GM19239 (cell line): ENCODE data around the gene PHF14.
"Not testable (repeated sequence)": the region's sequence is repeated elsewhere in the genome, so short reads cannot be mapped to it uniquely, and the experiment has no call there.

Source experiments
- DNase-seq: peaks from one replicate; pipeline ENCODE4 v3.0.0; 2011; ENCODE audit warnings: low spot score; ENCODE audit not compliant: insufficient read length
- FAIRE-seq: peaks from 2 replicates; lab custom pipeline; 2011; peaks lifted over from hg19 to GRCh38; lab: Jason Lieb, UNC

Gene PHF14

DNA sequence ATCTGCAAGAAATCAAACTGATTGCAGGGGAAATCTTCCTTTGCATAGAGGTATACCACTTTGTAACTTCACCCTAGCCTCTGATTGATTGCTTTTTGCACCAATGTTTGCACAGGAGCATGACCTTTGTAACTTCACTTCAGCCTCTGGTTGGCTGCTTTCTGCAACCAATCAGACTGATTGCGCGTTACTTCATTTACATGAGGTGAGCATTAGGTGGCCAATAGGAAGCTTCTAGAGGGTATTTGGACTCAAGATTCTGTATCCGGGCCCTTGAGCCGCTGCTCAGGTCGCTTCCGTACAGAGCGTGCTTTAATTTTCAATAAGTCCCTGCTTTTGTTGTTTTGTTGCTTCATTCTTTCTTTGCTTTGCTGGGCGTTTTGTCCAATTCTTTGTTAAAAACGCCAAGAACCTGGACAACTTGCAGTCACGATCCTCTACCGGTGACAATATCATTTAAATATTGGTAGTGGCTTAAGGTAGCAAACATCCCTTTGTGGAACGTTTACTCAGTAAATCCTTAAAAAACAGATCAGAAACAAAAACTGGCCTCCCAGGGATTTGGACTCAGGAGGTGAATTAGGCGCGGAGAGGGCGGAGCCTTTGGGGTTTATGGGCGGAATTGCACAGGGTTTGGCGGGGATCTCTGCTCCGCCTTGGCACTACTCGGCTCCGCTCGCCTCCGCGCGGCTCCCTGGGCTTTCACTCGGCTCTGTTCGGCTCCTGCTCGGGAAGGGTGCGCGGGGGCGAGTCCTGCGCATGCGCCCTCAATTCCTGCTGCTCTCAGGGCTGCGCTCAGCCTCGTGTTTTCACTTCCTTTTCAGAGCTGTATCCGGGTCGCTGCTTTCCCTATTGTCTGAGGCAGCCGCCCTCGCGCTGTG lies at the start of gene PHF14:
PHF14 (plus strand) TSS at position 812 of the 881 bp plus-strand sequence. CDS start 452 bp downstream, outside the sequence.
- FAIRE-seq (peak; percentile 98), DNase-seq (peak; percentile 78)

GRCh38 chr7:10924370-10924769 lies 49.3 kb upstream of the PHF14 start:
- DNase-seq (no peak), FAIRE-seq (no peak)

GRCh38 chr7:10928203-10928602 lies 45.5 kb upstream of the PHF14 start:
- FAIRE-seq = not testable (repeated sequence)

DNA sequence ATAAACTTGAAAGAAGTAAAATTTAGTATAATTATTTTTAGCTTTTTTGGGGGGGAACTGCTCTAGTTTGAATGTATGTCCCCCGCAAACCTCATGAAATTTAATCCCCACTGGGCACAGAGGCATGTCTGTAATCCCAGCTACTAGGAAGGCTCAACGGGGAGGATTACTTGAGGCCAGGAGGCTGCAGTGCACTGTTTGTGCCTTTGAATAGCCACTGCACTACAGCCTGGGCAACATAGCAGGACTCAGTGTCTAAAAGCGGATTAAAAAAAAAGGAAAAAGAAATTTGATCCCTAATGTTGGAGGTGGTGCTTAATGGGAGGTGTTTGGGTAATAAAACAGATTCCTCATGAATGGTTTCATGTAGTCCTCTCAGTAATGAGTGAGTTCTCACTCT lies 43.1 kb upstream of the PHF14 start:
- DNase-seq = no peak
- FAIRE-seq = no peak

More at GRCh38 chr7:10928203-10928602, 45.5 kb upstream of the PHF14 start:
- DNase-seq = not testable (repeated sequence)

DNA sequence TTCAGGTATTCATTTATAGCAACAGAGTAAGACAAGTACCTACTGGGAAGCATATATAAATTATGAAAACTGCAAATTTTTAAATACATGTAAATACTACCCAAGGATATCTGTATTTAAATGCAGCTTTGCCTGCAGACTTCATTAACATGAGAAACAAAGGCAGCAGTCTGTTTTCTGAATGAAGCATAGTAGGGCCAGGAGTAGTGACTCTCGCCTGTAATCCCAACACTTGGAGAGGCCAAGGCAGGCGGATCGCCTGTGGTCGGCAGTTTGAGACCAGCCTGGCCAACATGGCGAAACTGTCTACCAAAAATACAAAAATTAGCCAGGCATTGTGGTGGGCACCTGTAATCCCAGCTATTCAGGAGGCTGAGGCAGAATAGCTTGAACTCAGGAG lies 42.5 kb upstream of the PHF14 start:
- no peak for FAIRE-seq
- no peak for DNase-seq

- FAIRE-seq (no peak), DNase-seq (no peak)
Measured at GRCh38 chr7:10934292-10934691, 39.4 kb upstream of the PHF14 start.

- no peak for DNase-seq
- no peak for FAIRE-seq
Measured at GRCh38 chr7:10939237-10939910, 34.3 kb upstream of the PHF14 start.

DNA sequence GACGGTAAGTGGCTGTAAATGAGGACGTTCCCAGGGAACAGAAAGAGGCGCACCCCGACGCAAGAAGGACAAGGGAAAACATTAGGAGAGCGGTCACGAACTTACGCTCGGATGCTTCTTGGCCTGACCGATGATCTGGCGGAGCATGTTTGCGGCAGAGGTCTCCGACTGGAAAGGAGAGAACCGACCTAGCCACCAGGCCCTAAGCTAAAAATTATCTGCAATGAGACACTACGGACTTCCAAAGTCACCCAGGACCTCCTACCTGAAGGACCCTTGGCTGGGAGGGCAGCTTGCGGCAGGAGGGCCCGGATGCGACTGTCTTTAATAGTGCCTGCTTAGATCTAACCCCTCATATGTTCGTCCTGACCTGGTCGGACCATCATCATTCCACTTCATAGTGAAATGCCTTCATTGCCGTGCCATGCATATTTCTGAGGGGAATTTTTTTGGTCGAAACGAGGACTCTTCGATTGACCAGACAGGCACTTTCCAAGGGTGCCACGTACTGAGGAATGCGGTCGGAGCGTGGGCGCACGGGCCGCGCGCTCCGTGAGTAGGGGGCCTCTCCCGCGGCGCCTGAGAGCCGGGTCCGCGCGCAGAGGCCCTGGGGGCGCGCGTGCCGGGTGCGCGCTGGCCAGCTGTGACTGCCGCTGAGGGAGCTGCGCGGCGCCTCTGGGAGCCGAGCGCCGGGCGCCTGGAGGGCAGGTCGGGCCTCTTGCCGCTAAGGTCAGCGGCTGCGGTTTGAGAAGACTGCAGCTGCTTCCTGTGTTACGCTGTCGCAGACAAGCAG lies 33.6 kb upstream of the PHF14 start:
- FAIRE-seq = peak; percentile 99
- peak; percentile 75 for DNase-seq

DNA sequence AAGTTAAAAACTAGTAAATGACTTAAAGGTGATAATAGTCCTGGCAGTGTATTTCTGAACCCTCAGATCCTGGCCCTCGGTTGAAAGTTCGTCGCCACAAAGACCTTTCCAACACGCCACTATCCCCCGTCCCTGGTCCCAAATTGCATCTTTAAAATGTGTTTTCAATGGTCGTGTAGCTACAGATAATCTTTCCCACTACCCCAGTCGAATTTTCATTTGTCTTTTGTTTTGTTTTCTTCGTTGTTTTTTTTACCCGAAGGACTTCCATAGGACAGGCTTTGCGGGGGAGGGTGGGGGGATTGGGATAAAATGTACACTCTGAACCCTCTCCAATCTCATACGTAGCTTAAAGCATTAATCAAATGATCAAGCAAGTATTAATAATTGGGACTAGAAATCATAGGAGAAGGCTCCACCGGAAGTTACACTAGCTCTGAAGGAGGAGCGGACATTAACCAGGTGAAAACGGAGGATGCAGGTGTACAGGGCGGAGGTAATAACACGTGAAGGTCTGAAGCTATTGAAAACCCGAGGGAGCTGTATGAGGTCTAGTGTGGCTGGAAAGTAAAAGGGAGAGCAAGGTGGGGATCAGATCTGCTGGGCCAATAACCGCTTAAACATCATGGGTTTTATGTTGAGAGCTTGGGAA lies 32.8 kb upstream of the PHF14 start:
- DNase-seq (peak; percentile 6), FAIRE-seq (no peak)

DNA sequence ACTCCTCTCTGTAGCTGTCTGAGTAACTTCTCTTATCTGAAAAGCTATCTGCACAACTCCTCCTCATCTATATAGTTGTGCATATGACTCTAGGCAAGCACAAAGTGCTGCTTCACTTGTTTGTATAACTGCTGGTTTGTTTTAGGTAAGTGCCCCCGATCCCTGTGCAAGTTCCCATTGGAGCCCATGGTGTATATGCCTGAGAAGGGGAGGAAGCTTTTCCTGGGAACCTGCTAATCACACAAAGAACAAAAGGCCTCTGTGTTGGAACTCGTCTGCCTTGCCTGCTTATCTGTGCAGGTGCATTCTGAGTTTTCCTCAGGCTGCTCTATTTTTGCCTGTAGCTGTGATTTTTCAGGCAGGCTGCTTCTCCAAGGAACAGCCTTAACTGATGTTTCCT lies 23.2 kb upstream of the PHF14 start:
- FAIRE-seq (no peak), DNase-seq (no peak)

- FAIRE-seq, DNase-seq: not testable (repeated sequence)
Measured at GRCh38 chr7:10950974-10951578, 22.6 kb upstream of the PHF14 start.

- no peak for FAIRE-seq
- DNase-seq = no peak
Measured at GRCh38 chr7:10952588-10952987, 21.1 kb upstream of the PHF14 start.

GRCh38 chr7:10953078-10953750 lies 20.5 kb upstream of the PHF14 start:
- not testable (repeated sequence) for FAIRE-seq, DNase-seq

- FAIRE-seq = no peak
- DNase-seq = no peak
Measured at GRCh38 chr7:10956528-10956927, 17.1 kb upstream of the PHF14 start.

DNA sequence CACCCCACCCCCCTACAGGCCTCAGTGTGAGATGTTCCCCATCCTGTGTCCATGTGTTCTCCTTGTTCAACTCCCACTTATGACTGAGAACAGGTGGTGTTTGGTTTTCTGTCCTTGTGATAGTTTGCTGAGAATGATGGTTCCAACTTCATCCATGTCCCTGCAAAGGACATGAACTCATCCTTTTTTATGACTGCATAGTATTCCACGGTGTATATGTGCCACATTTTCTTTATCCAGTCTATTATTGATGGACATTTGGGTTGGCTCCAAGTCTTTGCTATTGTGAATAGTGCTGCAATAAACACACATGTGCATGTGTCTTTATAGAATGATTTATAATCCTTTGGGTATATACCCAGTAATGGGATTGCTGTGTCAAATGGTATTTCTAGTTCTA lies 13.4 kb upstream of the PHF14 start:
- not testable (repeated sequence) for DNase-seq, FAIRE-seq

DNA sequence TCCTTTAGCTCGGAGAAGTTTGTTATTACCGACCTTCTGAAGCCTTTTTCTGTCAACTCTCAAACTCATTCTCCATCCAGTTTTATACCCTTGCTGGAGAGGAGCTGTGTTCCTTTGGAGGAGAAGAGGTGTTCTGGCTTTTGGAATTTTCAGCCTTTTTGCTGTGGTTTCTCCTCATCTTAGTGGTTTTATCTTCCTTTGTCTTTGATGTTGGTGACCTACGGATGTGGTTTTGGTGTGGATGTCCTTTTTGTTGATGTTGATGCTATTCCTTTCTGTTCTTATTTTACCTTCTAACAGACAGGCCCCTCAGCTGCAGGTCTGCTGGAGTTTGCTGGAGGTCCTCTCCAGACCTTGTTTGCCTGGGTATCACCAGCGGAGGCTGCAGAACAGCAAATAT lies 8.7 kb upstream of the PHF14 start:
- FAIRE-seq = not testable (repeated sequence)

DNA sequence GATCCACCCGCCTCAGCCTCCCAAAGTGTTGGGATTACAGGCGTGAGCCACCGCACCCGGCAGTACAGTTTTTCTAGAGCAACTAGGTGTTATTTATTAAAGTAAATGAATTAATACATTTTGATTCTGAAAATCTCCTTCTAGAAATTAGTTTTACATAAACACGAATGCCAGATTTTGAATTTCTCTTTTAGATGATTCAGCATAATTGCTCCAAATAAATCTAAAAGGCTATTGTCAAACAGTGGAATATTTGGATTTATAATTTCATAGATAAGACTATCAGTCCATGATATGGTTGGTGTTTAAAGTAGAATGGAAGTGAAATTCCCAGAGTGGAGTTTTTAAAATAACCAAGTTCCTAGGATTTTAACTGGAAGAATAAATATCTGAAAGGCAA lies 1.5 kb upstream of the PHF14 start:
- FAIRE-seq (no peak), DNase-seq (no peak)

More for the DNA sequence above, 8.7 kb upstream of the PHF14 start:
- not testable (repeated sequence) for DNase-seq

DNA sequence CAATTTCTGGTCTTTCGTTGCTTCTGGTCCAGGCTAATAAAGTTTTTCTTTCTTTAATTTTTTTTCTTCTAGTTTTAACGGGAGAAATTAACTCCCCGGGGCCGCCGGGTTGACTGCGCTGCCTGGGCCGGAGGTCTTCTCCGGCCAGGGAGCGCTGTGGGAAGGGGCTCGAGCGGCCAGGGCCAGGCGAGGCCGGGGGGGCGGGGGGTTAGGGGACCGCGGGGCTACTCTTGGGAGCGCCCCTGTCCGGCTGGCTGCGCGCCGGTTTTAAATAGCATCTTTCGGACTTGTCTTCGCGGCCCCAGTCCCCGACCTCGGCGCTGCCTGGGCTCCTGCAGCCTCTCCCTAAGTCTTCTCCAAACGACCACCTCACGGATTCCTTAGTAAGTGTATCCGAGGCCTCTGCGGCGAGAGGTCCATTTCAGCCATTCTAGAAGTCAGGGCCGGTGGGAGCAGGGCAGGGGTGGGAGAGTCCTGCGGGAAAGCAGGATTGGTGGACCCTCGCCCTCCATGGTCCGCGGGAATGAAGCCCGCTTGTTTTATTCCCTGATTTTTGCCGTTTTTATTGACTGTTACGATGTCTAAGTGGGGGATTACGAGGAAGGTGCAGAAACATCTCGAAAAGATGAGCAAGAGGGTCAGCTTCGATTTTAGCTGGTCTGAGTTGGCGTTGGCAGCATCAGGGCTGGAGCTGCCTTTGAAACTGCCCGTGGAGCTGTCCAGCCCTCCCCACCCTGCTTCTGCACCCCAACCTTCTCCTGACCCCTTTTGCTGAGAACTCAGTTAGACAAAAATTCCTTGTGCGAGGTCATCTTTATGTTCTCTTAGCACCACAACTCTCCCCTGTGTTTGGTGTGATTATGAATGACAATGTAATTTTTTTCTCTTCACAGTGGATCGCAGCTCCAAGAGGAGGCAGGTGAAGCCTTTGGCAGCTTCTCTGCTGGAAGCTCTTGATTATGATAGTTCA lies 555 bp downstream of the PHF14 start:
- FAIRE-seq (peak; percentile 73), DNase-seq (no peak)
